Neural progenitor cell (in vitro differentiated cells): Measurements from ENCODE around the gene FBXW11.

Source experiments
- EZH2 ChIP-seq: fragments of 200-600 bp; sonication (generic); IDR thresholded peaks from 2 replicates; pipeline ENCODE4 v1.6.1; 2017; ENCODE audit warnings: antibody characterized with exemption, mild to moderate bottlenecking, moderate library complexity
- TF ChIP-seq, protein P1 (sequence below): fragments of 200-600 bp; sonication (generic); IDR thresholded peaks from 2 replicates; pipeline ENCODE4 v1.5.1; 2017; ENCODE audit warnings: antibody characterized with exemption, mild to moderate bottlenecking

DNA sequence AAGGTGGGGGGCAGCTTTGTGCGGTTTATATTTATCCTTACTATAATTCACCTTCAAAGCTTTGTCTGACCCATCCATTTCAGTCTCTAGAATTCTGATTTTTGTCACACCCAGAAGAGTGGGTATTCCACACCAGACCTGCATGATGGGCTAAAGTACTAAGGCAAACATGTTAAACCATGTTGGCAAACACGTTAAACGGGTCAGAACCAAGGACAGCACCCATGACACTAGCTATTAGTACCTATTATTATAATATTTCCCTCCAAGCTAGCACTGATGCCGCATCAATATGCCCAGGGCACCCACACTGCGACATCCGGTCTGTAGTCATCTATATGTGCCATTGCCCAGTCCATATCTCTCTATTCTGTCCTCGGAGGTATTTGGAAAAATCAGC is 104.7 kb downstream of the FBXW11 start:
- TF ChIP-seq, protein P1, sequence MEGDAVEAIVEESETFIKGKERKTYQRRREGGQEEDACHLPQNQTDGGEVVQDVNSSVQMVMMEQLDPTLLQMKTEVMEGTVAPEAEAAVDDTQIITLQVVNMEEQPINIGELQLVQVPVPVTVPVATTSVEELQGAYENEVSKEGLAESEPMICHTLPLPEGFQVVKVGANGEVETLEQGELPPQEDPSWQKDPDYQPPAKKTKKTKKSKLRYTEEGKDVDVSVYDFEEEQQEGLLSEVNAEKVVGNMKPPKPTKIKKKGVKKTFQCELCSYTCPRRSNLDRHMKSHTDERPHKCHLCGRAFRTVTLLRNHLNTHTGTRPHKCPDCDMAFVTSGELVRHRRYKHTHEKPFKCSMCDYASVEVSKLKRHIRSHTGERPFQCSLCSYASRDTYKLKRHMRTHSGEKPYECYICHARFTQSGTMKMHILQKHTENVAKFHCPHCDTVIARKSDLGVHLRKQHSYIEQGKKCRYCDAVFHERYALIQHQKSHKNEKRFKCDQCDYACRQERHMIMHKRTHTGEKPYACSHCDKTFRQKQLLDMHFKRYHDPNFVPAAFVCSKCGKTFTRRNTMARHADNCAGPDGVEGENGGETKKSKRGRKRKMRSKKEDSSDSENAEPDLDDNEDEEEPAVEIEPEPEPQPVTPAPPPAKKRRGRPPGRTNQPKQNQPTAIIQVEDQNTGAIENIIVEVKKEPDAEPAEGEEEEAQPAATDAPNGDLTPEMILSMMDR: no peak
- no peak for TF ChIP-seq EZH2
